Caco-2 (cell line): ENCODE measurements around the gene IFITM5. TPM values are rescaled to one million over a fixed set of nuclear protein-coding genes. Genes with fewer than 3 reads are reported as not detected.

Experiments used
- BruUV-seq: library from RNA; stranded (reverse); fragments of 400-500 nt; replicated peaks from 2 replicates; lab custom pipeline; 2021; lab: Mats Ljungman, UMichigan
- CTCF ChIA-PET: fragments of 300-600 bp; sonication (Branson Sonifier 250); formaldehyde crosslinking; loops from one replicate; lab custom pipeline; 2022; ENCODE audit warnings: antibody characterized with exemption; lab: Charles Lee
- POLR2A ChIA-PET: fragments of 300-600 bp; sonication (Branson Sonifier 250); formaldehyde crosslinking; loops from one replicate; lab custom pipeline; 2022; ENCODE audit warnings: antibody characterized with exemption; lab: Charles Lee
- DNase-seq, 2 experiments: peaks; one replicate each; pipeline versions ENCODE4 v3.0.0 to v3.0.0-alpha.2; 2020 to 2022
- H3K27me3 ChIP-seq: replicated peaks from 2 replicates; pipeline ENCODE4 v1.6.0; 2011; ENCODE audit warnings: low read length; ENCODE audit not compliant: control insufficient read depth, insufficient read depth
- H3K36me3 ChIP-seq: 2 replicates; pipeline ENCODE4 v1.5.1; 2011; ENCODE audit warnings: low read length; ENCODE audit not compliant: control insufficient read depth, insufficient read depth
- H3K4me1 ChIP-seq: fragments of 250-450 bp; sonication (Bioruptor Pico); 2 replicates; pipeline ENCODE4 v1.5.1; 2020; ENCODE audit warnings: mild to moderate bottlenecking
- H3K4me3 ChIP-seq: 2 replicates; pipeline ENCODE4 v1.5.1; 2011; ENCODE audit warnings: low read depth, mild to moderate bottlenecking, control low read depth, low read length
- H3K9me3 ChIP-seq: fragments of 250-450 bp; sonication (Bioruptor Pico); 2 replicates; pipeline ENCODE4 v1.5.1; 2020; ENCODE audit warnings: mild to moderate bottlenecking, moderate library complexity
- H3K27ac Mint-ChIP-seq: one replicate; pipeline ENCODE4 v1.8.0; 2022; ENCODE audit warnings: mixed read lengths; ENCODE audit not compliant: unreplicated experiment
- H3K27me3 Mint-ChIP-seq: one replicate; pipeline ENCODE4 v1.8.0; 2022; ENCODE audit warnings: mixed read lengths; ENCODE audit not compliant: insufficient read depth, unreplicated experiment
- H3K36me3 Mint-ChIP-seq: one replicate; pipeline ENCODE4 v1.8.0; 2022; ENCODE audit warnings: mild to moderate bottlenecking, mixed read lengths; ENCODE audit not compliant: insufficient read depth, unreplicated experiment
- H3K4me1 Mint-ChIP-seq: one replicate; pipeline ENCODE4 v1.8.0; 2022; ENCODE audit warnings: low read depth, mixed read lengths; ENCODE audit not compliant: unreplicated experiment
- H3K4me3 Mint-ChIP-seq: one replicate; pipeline ENCODE4 v1.8.0; 2022; ENCODE audit warnings: mild to moderate bottlenecking, moderate library complexity, mixed read lengths; ENCODE audit not compliant: unreplicated experiment
- H3K9me3 Mint-ChIP-seq: one replicate; pipeline ENCODE4 v1.8.0; 2022; ENCODE audit warnings: mixed read lengths; ENCODE audit not compliant: unreplicated experiment
- CTCF ChIP-seq, 2 experiments: fragments of 200-600 bp in 1 of 2; IDR thresholded peaks; 1 replicate in 1 of 2; 2 replicates in 1 of 2; pipeline versions ENCODE4 v1.5.1 to v1.8.0; 2011 to 2022; ENCODE audit warnings: antibody characterized with exemption in 1 of 2, control low read depth in 1 of 2, inconsistent platforms in 1 of 2, low read depth in 1 of 2, low read length in 1 of 2, mild to moderate bottlenecking in 1 of 2, moderate library complexity in 1 of 2; ENCODE audit not compliant: insufficient read depth in 1 of 2, severe bottlenecking in 1 of 2, unreplicated experiment in 1 of 2
- intact Hi-C: fragments of 100-400 bp; cut with micrococcal nuclease; formaldehyde crosslinking; loops from one replicate; pipeline ENCODE4 v1.10.0; 2022; ENCODE audit not compliant: unreplicated experiment
- total RNA-seq: library from RNA; stranded (reverse); gene quantifications from 2 replicates; pipeline ENCODE4 v1.2.3, GENCODE V29; 2022

Gene IFITM5
- total RNA-seq, 1 experiment from 2014 or later: not detected

GRCh38 chr11:289712-290620 is 9.4 kb downstream of the IFITM5 start:
- H3K27me3 ChIP-seq: no peaks in the 10 kb centered on the region
- Mint-ChIP-seq H3K36me3 (peaks cover 27% of the 10 kb centered on the region), H3K4me3 (peak overlapping the region; percentile 59), H3K27ac (peak overlapping the region; percentile 16), H3K27me3 (no peaks in the 10 kb centered on the region), H3K4me1 (peaks cover 7% of the 10 kb centered on the region), H3K9me3 (no peaks in the 10 kb centered on the region)
- peak overlapping the region; percentile 51 for H3K4me3 ChIP-seq
- BruUV-seq: TSS peak; percentile 17
- no peaks in the 10 kb centered on the region for H3K9me3 ChIP-seq
- peak in 1 of 2 experiments; percentile 42 for DNase-seq
- CTCF ChIA-PET: interaction anchor here (0.9 kb wide), 1 partner anchor 159 kb away, joined by 3 read pairs; no protein-coding TSS in a partner anchor
- no peak for TF ChIP-seq CTCF (IDR thresholded peaks at IDR 0.05; ENCODE audit: insufficient read depth in 1 of 2, low read depth in 1 of 2, low read length in 1 of 2, severe bottlenecking in 1 of 2, unreplicated experiment in 1 of 2)
- no peaks in the 10 kb centered on the region for H3K36me3 ChIP-seq
- peaks cover 7% of the 10 kb centered on the region for H3K4me1 ChIP-seq
- intact Hi-C loops: no loop called here
- POLR2A ChIA-PET: interaction anchor here (0.7 kb wide), 1 partner anchor 83 kb away, joined by 3 read pairs; the partner anchor contains the start of genes BET1L and RIC8A

GRCh38 chr11:289398-289711 is 10.0 kb downstream of the IFITM5 start:
- intact Hi-C loops: no loop called here
- H3K36me3 ChIP-seq: no peaks in the 10 kb centered on the region
- Mint-ChIP-seq H3K4me1 (peaks cover 7% of the 10 kb centered on the region), H3K27ac (peak overlapping the region; percentile 16), H3K9me3 (no peaks in the 10 kb centered on the region), H3K27me3 (no peaks in the 10 kb centered on the region), H3K36me3 (peaks cover 27% of the 10 kb centered on the region), H3K4me3 (peak overlapping the region; percentile 59)
- no peaks in the 10 kb centered on the region for H3K9me3 ChIP-seq
- no peaks in the 10 kb centered on the region for H3K27me3 ChIP-seq
- peaks cover 7% of the 10 kb centered on the region for H3K4me1 ChIP-seq
- DNase-seq: peak in 1 of 2 experiments; percentile 36
- no TSS peak for BruUV-seq
- CTCF ChIA-PET: interaction anchor here (0.9 kb wide), 1 partner anchor 159 kb away, joined by 3 read pairs; no protein-coding TSS in a partner anchor
- peak overlapping the region; percentile 51 for H3K4me3 ChIP-seq
- TF ChIP-seq CTCF (IDR thresholded peaks at IDR 0.05; ENCODE audit: insufficient read depth in 1 of 2, low read depth in 1 of 2, low read length in 1 of 2, severe bottlenecking in 1 of 2, unreplicated experiment in 1 of 2): no peak
- POLR2A ChIA-PET: interaction anchor here (0.7 kb wide), 1 partner anchor 82 kb away, joined by 3 read pairs; the partner anchor contains the start of genes BET1L and RIC8A
